Stimulated activated naive CD4-positive, alpha-beta T cell treated with Interleukin-2 at 50 U/mL for 16 hours (primary cell): ENCODE measurements around the gene ABHD17A.
A peak's percentile ranks its signal among the peaks of the same experiment; 100 is the strongest.
"Not testable (repeated sequence)": the region's sequence is repeated elsewhere in the genome, so short reads cannot be mapped to it uniquely, and the experiment has no call there.

Experiments used
- DNase-seq: peaks from one replicate; lab custom pipeline; 2025; lab: John Stamatoyannopoulos, UW

Gene ABHD17A

GRCh38 chr19:1910177-1910576 lies 24.9 kb upstream of the ABHD17A start:
- no peak for DNase-seq

- no peak for DNase-seq
Measured at GRCh38 chr19:1909761-1910080, 24.4 kb upstream of the ABHD17A start.

GRCh38 chr19:1908364-1908678 lies 23.0 kb upstream of the ABHD17A start:
- DNase-seq, result no peak

- no peak for DNase-seq
Measured at GRCh38 chr19:1907563-1908363, 22.5 kb upstream of the ABHD17A start.

GRCh38 chr19:1906985-1907562 lies 21.8 kb upstream of the ABHD17A start:
- no peak for DNase-seq

GRCh38 chr19:1905863-1906375 lies 20.6 kb upstream of the ABHD17A start:
- no peak for DNase-seq

GRCh38 chr19:1905110-1905862 lies 20.0 kb upstream of the ABHD17A start, which contains the start of the genes ADAT3 and SCAMP4:
ADAT3 (plus strand) TSS chr19:1905399; CDS start chr19:1912048, 6,649 bp downstream.
SCAMP4 (plus strand) TSS chr19:1905399; CDS start chr19:1915020, 9,621 bp downstream.
- DNase-seq, result peak; percentile 99

- DNase-seq, result no peak
Measured at GRCh38 chr19:1904860-1905109, 19.5 kb upstream of the ABHD17A start.

GRCh38 chr19:1902923-1903322 lies 17.6 kb upstream of the ABHD17A start:
- no peak for DNase-seq

- DNase-seq, result no peak
Measured at GRCh38 chr19:1901940-1902404, 16.7 kb upstream of the ABHD17A start.

- DNase-seq, result no peak
Measured at GRCh38 chr19:1896508-1896907, 11.2 kb upstream of the ABHD17A start.

- no peak for DNase-seq
Measured at GRCh38 chr19:1893791-1894190, 8.5 kb upstream of the ABHD17A start.

- no peak for DNase-seq
Measured at GRCh38 chr19:1889907-1890306, 4.6 kb upstream of the ABHD17A start.

- DNase-seq, result no peak
Measured at GRCh38 chr19:1888385-1888784, 3.1 kb upstream of the ABHD17A start.

- not testable (repeated sequence) for DNase-seq
Measured at GRCh38 chr19:1886360-1886759, 1.1 kb upstream of the ABHD17A start.

- no peak for DNase-seq
Measured at GRCh38 chr19:1884719-1885334, 469 bp downstream of the ABHD17A start.

- DNase-seq, result peak; percentile 20
Measured at GRCh38 chr19:1884291-1884718, 991 bp downstream of the ABHD17A start.

- no peak for DNase-seq
Measured at GRCh38 chr19:1883784-1884183, 1.5 kb downstream of the ABHD17A start.

GRCh38 chr19:1882786-1883692 lies 2.3 kb downstream of the ABHD17A start:
- no peak for DNase-seq

GRCh38 chr19:1882089-1882785 lies 3.1 kb downstream of the ABHD17A start:
- peak; percentile 52 for DNase-seq
